Activated CD8-positive, alpha-beta memory T cell treated with anti-CD3 and anti-CD28 coated beads, Interleukin-2, amount 50 U/mL, for 24 hours (primary cell): ENCODE measurements around the gene BSN.
"Not testable (repeated sequence)": the region's sequence is repeated elsewhere in the genome, so short reads cannot be mapped to it uniquely, and the experiment has no call there.

Source experiments
- DNase-seq: peaks from one replicate; pipeline ENCODE4 v3.0.0-alpha.2; 2020; ENCODE audit errors: extremely low read depth

Gene BSN

GRCh38 chr3:49695350-49696015, 141.2 kb downstream of the BSN start:
- DNase-seq: not testable (repeated sequence)

- DNase-seq: no peak
Observed at GRCh38 chr3:49699281-49699979, 145.2 kb downstream of the BSN start.

GRCh38 chr3:49700014-49700413, 145.7 kb downstream of the BSN start:
- no peak for DNase-seq

- DNase-seq: no peak
Observed at GRCh38 chr3:49700453-49701128, 146.3 kb downstream of the BSN start.

GRCh38 chr3:49701388-49702077, 147.3 kb downstream of the BSN start:
- no peak for DNase-seq

- DNase-seq: no peak
Observed at GRCh38 chr3:49702672-49703071, 148.4 kb downstream of the BSN start.

GRCh38 chr3:49703443-49703927, 149.2 kb downstream of the BSN start:
- no peak for DNase-seq

- DNase-seq: no peak
Observed at GRCh38 chr3:49703956-49704355, 149.7 kb downstream of the BSN start.

GRCh38 chr3:49704629-49705028, 150.4 kb downstream of the BSN start:
- DNase-seq: no peak

- no peak for DNase-seq
Observed at GRCh38 chr3:49705390-49705960, 151.2 kb downstream of the BSN start.

- no peak for DNase-seq
Observed at GRCh38 chr3:49706456-49707112, 152.3 kb downstream of the BSN start.

- no peak for DNase-seq
Observed at GRCh38 chr3:49707113-49707480, 152.8 kb downstream of the BSN start.

- DNase-seq: no peak
Observed at GRCh38 chr3:49709852-49710251, 155.6 kb downstream of the BSN start.

- no peak for DNase-seq
Observed at GRCh38 chr3:49711489-49711888, 157.2 kb downstream of the BSN start.

GRCh38 chr3:49712166-49712565, 157.9 kb downstream of the BSN start:
- DNase-seq: no peak

- DNase-seq: no peak
Observed at GRCh38 chr3:49712631-49713317, 158.5 kb downstream of the BSN start.

GRCh38 chr3:49713336-49714105, 159.2 kb downstream of the BSN start:
- DNase-seq: no peak

GRCh38 chr3:49714728-49715550, 160.7 kb downstream of the BSN start:
- no peak for DNase-seq

- DNase-seq: no peak
Observed at GRCh38 chr3:49715611-49716121, 161.4 kb downstream of the BSN start.
